Left lobe of liver (tissue), 2 donors: ENCODE measurements around the gene ARHGAP45. TPM values are rescaled to one million over a fixed set of nuclear protein-coding genes. Genes with fewer than 3 reads are reported as not detected.

ENCODE experiments used
- ATAC-seq: fragments of 200-7000 bp; cut with Tn5 transposase; one replicate; pipeline ENCODE4 v1.9.1; 2020; ENCODE audit warnings: mild to moderate bottlenecking, moderate library complexity
- DNase-seq: peaks from one replicate; pipeline ENCODE4 v3.0.0-alpha.2; 2020; ENCODE audit warnings: low spot score
- total RNA-seq: library from RNA; stranded (reverse); gene quantifications from one replicate; pipeline ENCODE4 v1.2.1, GENCODE V29; 2021
- donor health status: DM: no; HTN: no; CAD: no; lungs with moderate emphysema.
- donor health status: DM: no; HTN: yes; CAD: no.

ARHGAP45 gene
- total RNA-seq, 1 donor from 2014 or later, result 5.1 TPM

GRCh38 chr19:1069009-1069779 is 2.2 kb downstream of the ARHGAP45 start:
- DNase-seq (no peak), ATAC-seq (peak; percentile 18)

DNA sequence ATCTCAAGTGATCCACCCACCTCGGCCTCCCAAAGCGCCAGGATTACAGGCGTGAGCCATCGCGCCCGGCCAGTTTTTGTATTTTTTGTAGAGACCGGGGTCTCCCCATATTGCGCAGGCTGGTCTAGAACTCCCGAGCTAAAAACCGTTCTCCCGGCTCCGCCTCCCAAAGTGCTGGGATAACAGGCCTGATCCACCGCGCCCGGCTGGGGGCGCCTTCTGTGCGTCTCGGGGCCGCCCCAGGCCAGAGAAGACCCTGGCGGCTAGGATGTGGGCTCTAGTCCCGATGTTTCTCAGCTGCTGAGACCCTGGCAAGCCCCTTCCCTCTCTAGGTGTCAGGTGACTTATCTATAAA is 3.6 kb downstream of the ARHGAP45 start:
- no peak for ATAC-seq

DNA sequence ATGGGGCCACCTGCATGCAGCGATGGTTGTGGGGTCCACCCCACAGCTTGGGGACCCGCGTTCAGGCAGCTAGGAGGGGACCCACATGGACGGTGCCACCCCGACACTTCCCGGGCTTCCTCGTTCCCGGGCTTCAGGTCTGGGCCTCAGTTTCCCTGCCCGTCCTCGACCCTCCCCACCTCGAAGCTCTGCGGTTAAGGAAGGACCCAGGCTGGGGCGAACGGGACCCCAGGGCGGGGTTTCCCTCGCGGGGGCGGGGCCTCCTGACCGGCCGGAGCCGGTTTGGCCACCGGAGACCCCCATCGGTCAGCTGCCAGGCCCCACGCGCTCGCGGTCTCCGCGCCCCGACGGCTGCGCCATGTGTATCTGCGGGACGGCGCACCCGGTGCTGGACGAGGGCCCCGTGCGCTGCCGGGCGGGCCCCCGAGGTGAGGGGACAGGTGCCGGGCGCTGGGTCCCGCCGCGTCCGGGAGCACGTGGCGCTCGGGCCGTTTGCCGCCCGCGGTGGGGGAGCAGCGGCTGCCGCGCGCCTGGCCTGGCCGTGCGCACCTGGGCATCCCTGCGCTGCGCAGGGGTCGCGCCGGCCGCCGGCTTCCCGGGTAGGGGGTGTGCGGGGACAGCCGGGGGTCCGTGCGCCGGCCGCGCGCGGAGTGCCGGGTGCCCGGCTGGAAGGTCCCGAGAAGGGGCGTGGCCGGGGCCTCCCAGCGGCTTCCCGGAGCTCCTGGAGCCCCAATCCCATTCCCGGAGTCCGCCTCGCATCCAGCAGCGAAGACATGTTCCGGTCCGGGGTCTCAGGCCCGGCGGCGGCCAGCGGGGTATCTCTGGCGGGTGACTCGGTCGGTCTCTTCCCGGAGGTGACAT is 4.2 kb downstream of the ARHGAP45 start:
- ATAC-seq (no peak), DNase-seq (no peak)

More for the DNA sequence above, 3.6 kb downstream of the ARHGAP45 start:
- DNase-seq, result no peak

DNA sequence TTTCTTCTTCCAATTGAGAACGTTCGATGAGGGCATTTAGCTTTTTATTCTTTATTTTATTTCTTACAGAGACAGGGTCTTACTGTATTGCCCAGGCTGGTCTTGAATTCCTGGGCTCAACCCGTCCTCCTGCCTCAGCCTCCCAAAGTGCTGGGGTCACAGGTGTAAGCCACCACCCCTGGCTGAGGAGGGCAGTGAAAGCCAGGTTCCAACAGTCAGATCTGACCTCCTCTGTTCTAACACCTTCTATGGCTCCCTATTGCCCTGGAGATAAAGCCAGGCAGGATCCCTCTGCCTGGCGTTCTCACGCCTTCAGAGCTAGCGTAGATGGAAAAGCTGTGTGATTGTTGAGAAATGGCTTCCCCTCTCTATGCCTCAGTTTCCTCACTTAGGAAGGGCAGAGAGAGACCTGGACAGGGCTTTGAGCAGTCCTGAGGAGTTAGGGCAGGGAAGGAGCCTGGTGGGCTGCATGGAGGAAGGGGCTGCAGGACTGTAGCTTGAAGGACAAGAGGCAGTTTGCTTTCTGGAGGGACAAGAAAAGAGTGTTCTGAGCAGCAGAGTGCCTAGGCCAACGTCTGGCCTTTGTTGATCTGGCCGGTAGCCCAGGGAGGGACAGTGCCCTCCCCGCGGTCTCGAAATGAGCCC is 5.5 kb downstream of the ARHGAP45 start:
- no peak for ATAC-seq
- no peak for DNase-seq

GRCh38 chr19:1073063-1073955 is 6.3 kb downstream of the ARHGAP45 start:
- ATAC-seq (no peak), DNase-seq (no peak)

DNA sequence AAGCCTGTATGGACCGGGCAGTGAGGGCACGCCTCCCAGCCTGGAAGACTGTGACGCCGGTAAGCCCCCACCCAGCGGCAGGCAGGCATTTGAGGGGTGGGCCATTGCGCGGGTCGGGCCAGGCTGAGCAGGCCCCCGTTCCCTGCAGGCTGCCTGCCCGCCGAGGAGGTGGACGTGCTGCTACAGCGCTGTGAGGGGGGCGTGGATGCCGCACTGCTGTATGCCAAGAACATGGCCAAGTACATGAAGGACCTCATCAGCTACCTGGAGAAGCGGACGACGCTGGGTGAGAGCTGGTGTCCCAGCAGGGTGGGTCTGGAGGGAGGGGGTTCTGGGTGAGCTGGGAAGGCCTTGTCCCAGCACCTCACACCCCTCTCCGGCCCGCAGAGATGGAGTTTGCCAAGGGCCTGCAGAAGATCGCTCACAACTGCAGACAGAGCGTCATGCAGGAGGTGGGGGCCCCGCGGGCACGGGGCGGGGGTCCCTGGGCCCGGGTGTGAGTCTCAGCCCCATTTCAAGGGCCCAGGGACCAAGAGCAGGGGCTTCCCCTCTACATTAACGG is 7.1 kb downstream of the ARHGAP45 start:
- ATAC-seq (no peak), DNase-seq (no peak)

DNA sequence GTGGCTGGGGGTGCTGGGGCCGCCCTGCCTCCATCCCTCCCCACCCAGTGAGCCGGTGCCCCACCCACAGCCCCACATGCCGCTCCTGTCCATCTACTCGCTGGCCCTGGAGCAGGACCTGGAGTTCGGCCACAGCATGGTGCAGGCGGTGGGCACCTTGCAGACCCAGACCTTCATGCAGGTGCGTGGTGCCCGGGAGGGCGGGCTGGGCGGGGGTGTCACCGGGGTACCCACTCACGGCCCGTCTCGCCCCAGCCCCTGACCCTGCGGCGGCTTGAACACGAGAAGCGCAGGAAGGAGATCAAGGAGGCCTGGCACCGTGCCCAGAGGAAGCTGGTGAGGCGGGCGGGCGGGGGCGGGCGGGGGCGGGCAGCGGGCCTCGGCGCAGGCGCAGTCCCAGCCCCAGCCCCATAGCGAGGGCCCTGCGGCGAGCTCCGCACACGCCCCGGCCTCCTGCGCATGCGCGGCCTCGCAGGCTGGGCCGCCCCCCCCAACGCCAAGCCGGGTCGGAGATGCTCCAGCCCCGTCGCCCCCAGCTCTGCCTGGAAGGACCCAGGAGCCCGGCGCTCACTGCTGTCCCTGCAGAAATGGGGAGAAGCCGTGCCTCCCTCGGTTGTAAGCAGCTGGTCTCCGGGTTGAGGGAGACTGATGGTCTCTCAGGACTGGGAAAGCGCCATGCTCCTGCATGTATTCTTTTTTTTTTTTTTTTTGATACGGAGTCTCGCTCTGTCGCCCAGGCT is 7.7 kb downstream of the ARHGAP45 start:
- peak; percentile 76 for DNase-seq
- ATAC-seq, result peak; percentile 40

DNA sequence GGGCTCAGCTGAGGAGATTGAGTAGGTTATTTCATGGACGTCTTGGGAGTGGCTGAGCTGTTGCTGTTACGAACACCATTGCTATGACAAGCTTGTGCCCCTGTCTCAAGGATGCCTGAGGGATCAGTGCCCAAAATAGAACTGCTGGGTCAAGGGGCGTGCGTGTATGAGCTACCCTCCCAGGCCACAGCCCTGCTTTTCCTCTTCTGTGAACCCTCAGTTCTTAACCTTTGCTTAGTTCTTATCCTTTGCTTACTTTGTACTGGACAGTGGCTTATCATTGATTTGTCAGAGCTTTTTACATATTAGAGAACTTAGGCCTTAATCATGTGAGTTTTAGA is 9.0 kb downstream of the ARHGAP45 start:
- no peak for ATAC-seq
- no peak for DNase-seq

- DNase-seq (no peak), ATAC-seq (peak; percentile 45)
Measured at GRCh38 chr19:1076951-1077350, 10.0 kb downstream of the ARHGAP45 start.

GRCh38 chr19:1079566-1080111 is 12.7 kb downstream of the ARHGAP45 start:
- ATAC-seq (no peak), DNase-seq (no peak)

DNA sequence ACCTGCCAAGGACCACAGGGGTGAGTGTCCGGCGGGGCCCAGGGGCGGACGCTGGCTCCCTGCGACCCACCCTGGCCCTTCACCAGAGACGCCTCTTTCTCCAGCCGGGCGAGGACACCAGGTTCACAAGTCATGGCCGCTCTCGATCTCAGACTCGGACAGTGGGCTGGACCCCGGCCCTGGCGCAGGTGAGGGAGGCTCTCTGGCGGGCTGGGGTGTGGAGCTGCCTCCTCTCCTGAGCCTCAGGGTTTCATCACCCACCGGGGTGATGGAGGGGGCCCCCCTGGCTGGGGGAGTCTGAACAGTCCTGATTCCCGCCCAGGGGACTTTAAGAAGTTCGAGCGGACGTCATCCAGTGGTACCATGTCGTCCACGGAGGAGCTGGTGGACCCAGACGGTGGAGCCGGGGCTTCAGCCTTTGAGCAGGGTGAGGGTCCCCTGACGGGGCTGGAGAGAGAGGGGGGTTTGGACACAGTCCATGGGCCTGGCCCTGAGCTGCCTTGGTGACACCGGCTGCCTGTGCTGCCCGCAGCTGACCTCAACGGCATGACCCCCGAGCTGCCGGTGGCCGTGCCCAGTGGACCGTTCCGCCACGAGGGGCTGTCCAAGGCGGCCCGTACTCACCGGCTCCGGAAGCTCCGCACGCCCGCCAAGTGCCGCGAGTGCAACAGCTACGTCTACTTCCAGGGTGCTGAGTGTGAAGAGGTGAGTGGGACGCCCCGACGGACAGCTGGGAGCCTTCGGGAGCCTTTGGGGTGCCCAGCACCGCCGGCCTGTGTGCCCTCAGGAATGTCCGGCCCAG is 13.6 kb downstream of the ARHGAP45 start:
- ATAC-seq, result no peak
- no peak for DNase-seq

DNA sequence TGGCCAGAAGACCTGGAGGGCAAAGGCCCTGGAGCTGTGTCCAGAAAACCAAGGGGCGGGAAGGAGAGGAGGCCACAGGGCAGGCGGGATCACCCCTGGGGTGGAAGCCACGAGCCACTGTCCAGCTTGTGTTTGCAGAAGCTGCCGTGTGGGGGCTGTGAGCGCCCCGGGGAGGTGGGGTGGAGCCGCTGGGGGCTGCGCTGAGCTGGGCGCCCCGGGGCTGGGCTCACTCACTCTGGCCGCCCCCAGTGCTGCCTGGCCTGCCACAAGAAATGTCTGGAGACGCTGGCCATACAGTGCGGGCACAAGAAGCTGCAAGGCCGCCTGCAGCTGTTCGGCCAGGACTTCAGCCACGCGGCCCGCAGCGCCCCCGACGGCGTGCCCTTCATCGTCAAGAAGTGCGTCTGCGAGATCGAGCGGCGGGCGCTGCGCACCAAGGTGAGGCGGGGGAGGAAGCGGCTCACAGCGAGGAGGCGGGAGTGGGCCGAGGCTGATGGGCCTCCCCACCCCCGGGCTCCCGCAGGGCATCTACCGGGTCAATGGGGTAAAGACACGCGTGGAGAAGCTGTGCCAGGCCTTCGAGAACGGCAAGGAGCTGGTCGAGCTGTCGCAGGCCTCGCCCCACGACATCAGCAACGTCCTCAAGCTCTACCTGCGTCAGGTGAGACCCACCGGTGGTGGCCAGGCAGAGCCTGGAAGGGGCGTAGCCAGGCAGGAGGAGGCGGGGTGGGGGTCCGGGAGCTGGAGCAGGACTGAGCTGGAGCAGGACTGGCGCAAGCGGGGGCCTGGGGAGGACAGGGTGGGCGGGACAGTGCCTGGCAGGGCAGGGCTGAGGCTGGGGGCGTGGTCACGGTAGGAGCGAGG is 14.6 kb downstream of the ARHGAP45 start:
- DNase-seq, result no peak
- peak; percentile 33 for ATAC-seq

DNA sequence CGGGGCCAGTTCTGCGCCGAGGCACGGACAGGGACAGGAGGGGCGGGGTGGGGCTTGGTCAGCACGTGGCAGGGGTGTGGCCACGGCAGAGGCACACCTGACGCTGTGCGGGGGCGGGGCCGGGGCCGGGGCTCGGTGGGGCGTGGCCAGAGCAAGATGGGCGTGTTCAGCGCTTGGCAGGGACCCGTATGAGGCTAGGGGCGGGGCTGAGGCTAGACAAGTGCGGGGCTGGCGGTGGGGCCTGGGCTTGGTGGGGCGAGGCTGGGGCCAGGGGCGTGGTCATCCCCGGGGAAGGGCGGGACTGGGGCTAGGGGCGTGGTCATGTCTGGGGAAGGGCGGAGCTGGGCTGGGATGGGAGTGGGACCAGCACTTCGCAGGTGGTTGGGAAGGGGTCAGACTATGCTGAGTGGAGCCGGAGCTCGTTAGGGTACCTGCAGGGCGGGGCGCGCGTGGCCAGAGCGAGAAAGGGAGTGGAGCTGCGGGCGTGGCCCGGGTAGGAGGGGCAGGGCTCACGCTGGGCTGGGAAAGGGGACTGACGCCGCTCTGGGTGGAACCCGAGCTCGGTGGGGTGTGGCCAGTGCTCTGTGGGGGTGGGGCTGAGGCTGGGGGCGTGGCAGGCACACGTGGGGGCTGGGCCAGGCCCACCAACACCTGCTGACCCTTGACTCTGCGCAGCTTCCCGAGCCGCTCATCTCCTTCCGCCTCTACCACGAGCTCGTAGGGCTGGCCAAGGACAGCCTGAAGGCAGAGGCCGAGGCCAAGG is 15.4 kb downstream of the ARHGAP45 start:
- peak; percentile 84 for DNase-seq
- peak; percentile 75 for ATAC-seq

- ATAC-seq (no peak), DNase-seq (no peak)
Measured at GRCh38 chr19:1082928-1083816, 16.2 kb downstream of the ARHGAP45 start.

GRCh38 chr19:1084024-1084868 is 17.3 kb downstream of the ARHGAP45 start:
- no peak for DNase-seq

More at GRCh38 chr19:1084024-1084868, 17.3 kb downstream of the ARHGAP45 start:
- ATAC-seq, result no peak
